T-helper 9 cell (primary cell): ENCODE measurements around the gene STUM.
A peak's percentile ranks its signal among the peaks of the same experiment; 100 is the strongest.

Experiments
- DNase-seq: peaks from one replicate; pipeline ENCODE4 v3.0.0-alpha.2; 2020

The STUM gene

DNA sequence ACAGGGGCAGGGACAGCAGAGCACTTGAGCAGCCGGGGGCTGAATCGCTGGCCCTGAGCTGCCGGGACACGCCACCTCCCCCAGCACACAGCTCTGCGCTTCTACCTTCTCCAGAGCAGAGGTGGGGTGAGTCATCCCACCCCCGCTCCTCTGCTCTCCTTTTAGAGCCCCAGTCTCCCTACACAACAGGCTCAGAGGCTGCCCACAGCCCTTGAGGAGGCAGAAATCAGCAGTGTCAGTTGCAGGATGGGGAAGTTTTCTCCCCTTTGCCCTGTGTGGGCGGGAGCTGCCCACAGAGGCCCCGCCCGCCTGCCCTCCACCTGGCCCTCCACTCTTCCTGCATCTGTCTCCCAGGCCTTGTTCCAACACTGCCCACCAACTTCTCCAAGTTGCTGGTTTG is 94.6 kb downstream of the STUM start:
- no peak for DNase-seq

- no peak for DNase-seq
These were observed 95.3 kb downstream of the STUM start for GRCh38 chr1:226643611-226644540.

DNA sequence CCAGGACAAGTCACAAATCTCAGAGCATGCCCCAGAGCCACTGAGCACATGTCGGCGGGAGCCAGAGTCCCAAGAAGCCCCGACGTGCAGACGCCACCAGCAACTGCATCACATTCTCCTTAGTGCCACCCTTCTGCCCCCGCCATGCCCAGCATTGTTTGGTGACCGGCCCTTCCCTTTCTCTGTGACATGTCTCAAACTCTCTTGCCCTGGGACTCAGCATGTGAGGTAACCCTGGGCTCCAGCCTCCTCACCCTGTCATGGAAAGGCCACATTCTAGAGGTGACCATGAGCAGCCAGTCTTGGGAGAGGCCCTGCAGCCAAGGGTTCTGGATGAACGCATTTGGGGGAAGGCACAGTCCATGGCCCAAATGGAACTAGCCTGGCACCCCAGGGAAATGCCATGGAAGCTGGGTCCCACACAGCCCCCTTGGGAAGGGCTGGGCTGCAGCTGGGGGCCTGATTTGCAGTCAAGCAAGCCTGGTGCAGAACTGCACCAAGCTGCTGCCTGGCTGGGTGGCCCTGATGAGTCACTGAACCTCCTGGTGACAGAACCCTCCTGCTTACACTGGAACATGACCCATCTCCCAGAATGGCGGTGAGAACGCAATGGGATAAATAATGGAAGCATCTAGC is 96.1 kb downstream of the STUM start:
- DNase-seq = no peak

- DNase-seq = no peak
These were observed 96.9 kb downstream of the STUM start for GRCh38 chr1:226645279-226645976.

- DNase-seq = no peak
These were observed 97.7 kb downstream of the STUM start for GRCh38 chr1:226646026-226646869.

DNA sequence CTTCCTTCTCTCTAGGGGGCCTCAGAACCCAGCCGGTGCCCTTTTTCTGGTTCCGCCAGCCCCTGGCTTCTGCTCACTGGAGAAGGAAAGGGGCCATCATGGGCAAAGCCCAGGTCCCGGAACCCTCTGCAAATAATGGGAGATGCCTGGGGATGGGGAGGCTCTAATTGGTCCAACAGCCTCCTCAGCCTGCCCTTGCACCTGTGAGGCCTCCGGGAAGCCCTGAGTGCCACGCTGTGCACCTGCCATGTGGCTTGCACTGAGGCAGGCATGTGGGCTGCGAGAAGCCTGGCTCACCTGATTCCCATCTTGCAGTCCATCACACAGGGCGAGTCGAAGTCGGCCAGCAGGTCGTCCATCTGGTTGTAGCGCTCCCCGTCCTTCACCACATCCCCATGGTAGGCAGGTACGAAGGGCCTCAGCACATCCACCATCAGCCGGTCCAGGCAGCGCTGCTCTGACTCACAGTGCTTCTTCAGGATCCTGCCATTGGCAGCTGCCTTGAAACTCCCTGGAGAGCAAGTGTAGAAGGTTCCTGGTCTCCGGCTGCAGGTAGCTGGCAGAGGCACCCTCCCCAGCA is 98.4 kb downstream of the STUM start:
- DNase-seq = no peak

GRCh38 chr1:226647719-226648118 is 99.2 kb downstream of the STUM start:
- DNase-seq = no peak

GRCh38 chr1:226648421-226648820 is 99.9 kb downstream of the STUM start:
- DNase-seq = no peak

GRCh38 chr1:226649244-226649643 is 100.7 kb downstream of the STUM start:
- DNase-seq = no peak

DNA sequence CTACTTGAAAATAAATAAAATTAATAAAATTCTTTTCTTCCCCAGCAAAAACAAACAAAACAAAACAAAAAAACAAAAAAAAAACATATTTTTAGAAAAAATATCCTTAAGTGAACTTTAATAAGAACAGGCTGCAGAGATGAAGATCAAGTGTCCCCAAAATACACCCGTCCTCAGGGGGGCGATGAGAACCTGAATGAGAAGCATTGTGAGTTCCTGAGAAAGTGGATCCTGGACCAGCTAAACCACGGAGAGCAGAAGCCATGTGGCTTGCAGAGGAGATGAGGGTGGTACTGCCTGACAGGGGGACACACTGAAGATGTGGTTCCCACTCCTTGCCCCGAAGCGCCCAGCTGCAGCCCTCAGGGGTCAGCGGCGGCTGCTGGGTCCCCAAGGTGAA is 101.2 kb downstream of the STUM start:
- no peak for DNase-seq

- no peak for DNase-seq
These were observed 101.8 kb downstream of the STUM start for GRCh38 chr1:226650236-226650841.

GRCh38 chr1:226651041-226651731 is 102.6 kb downstream of the STUM start:
- DNase-seq = no peak

DNA sequence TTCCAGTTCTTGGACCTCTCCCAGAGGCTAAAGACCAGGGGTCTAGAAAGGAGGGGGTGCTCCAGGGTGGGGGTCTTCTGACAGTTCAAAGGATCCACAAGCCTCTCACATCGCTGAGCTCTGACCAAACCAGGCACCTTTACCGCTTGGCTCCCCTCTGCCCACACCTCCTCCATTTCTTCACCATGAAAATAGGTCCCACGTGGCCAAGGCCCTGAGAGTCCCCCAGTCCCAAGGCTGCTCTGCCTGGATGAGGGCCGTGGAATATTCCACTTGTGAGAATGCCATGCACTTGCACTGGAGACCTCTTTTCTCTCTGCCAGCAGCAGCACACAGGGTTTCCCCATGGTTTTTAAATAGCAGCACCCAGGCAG is 103.2 kb downstream of the STUM start:
- DNase-seq = no peak

DNA sequence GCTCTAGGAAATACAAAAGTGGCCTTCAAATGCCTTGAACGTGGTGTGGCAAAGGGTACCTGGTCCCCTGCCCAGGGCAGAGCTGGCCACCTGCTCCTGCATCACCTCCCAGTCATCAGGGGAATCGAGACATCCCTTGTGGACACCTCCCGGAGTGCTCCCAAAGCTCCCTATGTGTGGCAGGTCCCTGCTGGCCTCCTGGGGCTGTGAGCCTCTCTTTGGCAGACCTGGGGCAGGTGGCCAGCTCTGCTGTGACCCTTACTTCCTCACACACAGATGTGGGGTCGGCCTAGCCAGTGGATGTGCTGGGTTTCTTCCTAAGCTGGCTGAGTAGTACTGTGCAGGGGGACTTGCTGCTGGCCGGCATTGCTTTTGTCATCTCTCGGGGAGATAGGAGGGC is 104.0 kb downstream of the STUM start:
- no peak for DNase-seq

GRCh38 chr1:226653311-226653921 is 104.9 kb downstream of the STUM start:
- peak; percentile 61 for DNase-seq

DNA sequence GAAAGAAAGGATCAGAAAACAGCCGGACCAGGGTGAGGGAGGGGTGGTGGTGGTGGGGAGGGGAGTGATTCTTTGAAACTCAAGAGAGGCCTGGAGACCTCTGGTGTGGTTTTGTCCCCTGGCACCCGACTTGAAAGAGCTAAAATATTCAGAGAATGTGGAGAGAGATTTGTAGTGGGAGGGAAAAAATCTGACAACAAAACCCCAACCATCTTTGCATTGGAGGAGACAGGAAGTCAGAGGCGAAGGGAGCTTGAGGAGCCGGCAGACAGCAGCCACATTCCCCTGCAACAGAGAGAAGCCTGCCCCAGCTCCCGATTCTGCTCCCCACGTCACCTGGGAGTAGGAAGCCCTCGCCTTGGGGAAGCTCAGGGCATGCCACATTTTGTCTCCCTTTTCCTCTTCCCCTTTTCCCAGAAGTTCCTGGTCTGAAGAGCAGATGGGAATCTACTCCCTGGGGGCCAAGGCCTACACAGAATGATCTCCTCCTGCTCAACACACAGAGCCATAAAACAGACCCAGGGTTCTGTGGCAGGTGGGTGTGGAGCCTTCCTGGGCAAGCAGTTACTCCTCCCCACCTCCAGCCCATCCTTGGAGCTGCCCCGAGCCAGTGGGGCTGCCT is 105.6 kb downstream of the STUM start:
- no peak for DNase-seq

GRCh38 chr1:226654668-226655055 is 106.1 kb downstream of the STUM start:
- no peak for DNase-seq

DNA sequence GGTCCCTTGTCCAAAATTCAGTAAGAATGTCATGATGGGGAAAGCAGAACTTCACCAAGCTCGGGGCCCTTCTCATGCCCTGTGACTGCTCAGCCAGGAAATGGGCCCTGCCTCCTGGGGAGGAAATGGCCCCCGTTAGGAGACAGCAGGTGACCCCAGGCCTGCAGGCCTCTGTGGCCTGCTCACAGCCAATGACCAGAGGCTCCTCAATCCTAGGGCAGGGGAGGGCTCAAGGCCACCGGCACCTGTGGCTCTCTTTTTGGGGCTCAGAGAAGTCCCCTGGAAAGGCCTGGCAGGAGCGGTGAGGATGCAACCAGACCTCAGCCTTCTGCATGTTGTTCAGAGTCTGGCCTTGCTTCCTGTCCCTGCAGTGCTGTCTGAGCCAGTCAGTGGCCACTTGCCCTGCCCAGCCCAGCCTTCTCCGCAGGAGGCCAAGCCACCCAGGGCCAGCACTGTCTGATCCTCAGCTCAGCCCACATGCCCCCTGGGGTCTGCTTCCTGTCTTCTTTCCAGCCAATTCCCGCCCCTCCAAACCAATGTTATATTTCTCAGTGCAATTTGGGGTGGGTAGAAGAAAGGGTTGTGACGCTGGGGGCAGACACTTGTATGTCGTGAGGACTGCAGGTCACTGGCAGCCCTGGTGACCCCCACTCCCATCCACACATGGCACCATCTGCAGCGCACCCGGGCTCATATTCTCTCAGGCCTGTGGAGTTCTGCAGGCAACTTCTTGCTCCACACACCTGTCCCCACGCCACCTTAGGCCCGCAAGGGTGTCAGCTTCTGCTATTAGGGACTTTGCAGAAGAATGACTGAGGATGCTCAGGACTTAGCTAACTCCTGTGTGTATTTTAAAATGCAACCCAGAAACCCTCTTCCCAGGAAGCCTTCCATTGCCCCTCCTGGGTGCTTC is 106.9 kb downstream of the STUM start:
- no peak for DNase-seq

- no peak for DNase-seq
These were observed 107.6 kb downstream of the STUM start for GRCh38 chr1:226656201-226656600.
